ENCODE measurements around the gene STK11. TPM values are rescaled to one million over a fixed set of nuclear protein-coding genes. Genes with fewer than 3 reads are reported as not detected.

STK11 gene
- total RNA-seq, 4 donors from 2014 or later: 74.0 to 106 (median 78.4) TPM

DNA sequence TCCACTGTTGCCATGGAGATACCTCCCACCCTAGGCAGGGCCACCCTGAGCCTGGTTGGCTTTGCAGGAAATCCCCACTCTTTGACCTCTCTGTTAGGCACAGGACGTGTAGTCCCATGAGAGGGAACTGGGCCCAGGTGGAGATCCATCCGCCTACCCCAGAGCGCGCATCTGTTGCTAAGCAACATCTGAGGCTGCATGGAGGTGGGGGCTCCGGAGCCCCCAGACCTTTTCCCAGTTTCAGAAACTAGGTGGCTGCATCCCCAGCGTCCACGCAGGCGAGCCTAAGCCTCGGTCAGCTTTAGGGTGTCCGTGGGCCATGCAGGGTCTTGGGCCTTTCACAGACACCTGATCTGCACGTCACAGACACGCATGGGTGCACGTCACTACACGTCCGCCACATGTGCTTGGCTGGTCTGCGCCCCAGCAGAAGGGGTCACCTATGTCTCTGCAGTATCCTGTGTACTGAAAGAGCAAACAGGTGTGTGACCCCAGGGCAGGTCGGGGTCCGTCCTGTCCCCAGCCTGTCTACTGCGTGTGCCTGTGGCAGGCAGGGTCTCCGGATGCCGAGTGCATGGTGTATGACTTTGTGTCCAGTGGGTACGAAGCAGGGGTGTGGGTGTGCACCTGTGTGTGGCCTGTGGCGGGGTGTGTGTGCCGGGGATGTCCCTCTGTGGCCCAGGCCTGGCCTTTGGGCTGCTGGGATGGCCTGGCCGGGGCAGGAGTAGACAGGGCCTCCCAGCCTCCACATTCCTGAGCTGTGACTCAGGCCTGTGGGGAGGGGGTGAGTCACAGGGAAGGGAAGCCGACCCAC lies 59.4 kb downstream of the STK11 start:
- intact Hi-C loops (cut with DNase I; ENCODE audit: low total_unique reads): loop anchor here (5.0 kb wide), 1 partner anchor 163 kb away; the partner anchor contains the start of gene GPX4
- TF ChIP-seq, protein P1, sequence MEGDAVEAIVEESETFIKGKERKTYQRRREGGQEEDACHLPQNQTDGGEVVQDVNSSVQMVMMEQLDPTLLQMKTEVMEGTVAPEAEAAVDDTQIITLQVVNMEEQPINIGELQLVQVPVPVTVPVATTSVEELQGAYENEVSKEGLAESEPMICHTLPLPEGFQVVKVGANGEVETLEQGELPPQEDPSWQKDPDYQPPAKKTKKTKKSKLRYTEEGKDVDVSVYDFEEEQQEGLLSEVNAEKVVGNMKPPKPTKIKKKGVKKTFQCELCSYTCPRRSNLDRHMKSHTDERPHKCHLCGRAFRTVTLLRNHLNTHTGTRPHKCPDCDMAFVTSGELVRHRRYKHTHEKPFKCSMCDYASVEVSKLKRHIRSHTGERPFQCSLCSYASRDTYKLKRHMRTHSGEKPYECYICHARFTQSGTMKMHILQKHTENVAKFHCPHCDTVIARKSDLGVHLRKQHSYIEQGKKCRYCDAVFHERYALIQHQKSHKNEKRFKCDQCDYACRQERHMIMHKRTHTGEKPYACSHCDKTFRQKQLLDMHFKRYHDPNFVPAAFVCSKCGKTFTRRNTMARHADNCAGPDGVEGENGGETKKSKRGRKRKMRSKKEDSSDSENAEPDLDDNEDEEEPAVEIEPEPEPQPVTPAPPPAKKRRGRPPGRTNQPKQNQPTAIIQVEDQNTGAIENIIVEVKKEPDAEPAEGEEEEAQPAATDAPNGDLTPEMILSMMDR (IDR thresholded peaks at IDR 0.05): peak in 1 of 3 donors; percentile 34
- TF ChIP-seq POLR2A (IDR thresholded peaks at IDR 0.05): no peak
- peak in 1 of 2 donors; percentile 96 for DNase-seq (ENCODE audit: low spot score in 2 of 2)
- H3K4me3 ChIP-seq (ENCODE audit: low read depth, poor library complexity, severe bottlenecking): no peak overlapping the region
- WGBS, 2 donors: 56 to 61% methylated on average over 13 to 26 of the region's 26 CpGs

DNA sequence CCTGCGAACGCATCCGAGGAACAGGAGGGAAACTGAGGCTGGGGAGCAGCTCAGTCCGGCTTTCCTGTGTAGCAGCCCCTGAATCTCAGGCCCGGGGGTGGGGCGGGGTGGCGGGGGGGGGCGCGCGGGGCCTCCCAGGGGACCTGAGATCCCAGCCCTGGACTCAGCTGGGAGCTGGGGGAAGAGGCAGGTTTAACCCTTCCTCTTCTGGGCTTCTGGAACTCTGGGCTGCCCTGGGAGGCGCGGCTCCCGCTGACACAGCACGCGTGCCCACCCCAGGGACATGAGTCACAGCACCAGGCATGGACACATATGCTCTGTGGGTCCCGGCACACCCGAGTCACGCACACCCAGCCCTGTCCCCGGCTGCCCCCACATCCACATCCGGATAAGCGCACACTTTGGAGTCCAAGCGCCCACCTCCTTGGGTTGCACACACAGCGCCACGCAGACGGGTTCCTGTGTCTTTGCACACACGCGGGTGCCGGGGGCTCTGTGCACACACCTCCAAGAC lies 60.1 kb downstream of the STK11 start:
- no peak for TF ChIP-seq POLR2A (IDR thresholded peaks at IDR 0.05)
- TF ChIP-seq, protein P1 (IDR thresholded peaks at IDR 0.05): no peak
- 3 to 16% methylated on average over 10 to 19 of the region's 28 CpGs for WGBS, 2 donors
- peak in 1 of 2 donors; percentile 97 for DNase-seq (ENCODE audit: low spot score in 2 of 2)
- intact Hi-C loops (cut with DNase I; ENCODE audit: low total_unique reads): loop anchor here (2.0 to 5.0 kb wide), 2 partner anchors 21 to 163 kb away; partner anchors contain the start of gene GPX4
- no peak overlapping the region for H3K4me3 ChIP-seq (ENCODE audit: low read depth, poor library complexity, severe bottlenecking)

DNA sequence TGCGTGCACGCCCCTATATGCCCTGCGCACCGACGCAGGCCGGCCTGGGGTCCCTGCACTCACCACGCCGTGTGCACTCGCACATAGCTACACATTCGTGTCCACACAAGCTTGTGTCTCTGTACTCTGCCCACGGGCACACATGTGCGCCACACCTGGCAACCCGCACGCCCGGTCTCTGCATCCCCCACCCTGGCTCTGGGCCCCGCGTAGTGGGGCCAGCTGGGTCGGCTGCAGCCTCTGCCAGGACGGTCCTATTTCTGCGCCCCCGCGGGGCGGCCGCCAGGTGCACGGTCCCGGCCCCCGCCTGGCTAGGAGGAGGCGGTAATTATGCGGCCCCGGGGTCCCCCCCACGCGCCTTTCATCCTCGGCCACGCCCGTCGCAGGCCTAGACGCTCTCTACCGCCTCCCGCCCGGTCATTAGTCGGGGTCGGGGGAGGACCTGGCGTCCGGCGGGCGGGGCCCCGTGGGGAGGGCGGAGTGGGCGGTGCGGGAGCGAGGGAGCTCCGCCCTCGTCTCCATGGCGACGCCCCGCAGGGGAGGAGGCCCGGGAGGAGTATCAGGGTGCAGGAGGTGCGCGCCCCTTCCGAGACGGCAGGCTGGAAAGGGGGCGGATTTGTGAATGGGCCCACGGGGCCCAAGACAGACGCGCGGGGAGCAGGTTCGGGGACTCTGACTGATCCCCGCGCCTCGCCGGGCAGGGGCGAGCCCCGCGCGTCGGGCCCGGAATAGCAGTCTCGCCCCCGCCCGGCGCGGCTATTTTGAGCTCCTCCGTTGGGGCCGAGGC lies 60.7 kb downstream of the STK11 start:
- intact Hi-C loops (cut with DNase I; ENCODE audit: low total_unique reads): loop anchor here (2.0 to 5.0 kb wide), 2 partner anchors 22 to 164 kb away; partner anchors contain the start of gene GPX4
- peak in 1 of 2 donors; percentile 96 for DNase-seq (ENCODE audit: low spot score in 2 of 2)
- H3K4me3 ChIP-seq (ENCODE audit: low read depth, poor library complexity, severe bottlenecking): no peak overlapping the region
- WGBS, 2 donors: 2% methylated on average over 46 to 49 of the region's 84 CpGs
- TF ChIP-seq POLR2A (IDR thresholded peaks at IDR 0.05): no peak
- TF ChIP-seq, protein P1 (IDR thresholded peaks at IDR 0.05): no peak

DNA sequence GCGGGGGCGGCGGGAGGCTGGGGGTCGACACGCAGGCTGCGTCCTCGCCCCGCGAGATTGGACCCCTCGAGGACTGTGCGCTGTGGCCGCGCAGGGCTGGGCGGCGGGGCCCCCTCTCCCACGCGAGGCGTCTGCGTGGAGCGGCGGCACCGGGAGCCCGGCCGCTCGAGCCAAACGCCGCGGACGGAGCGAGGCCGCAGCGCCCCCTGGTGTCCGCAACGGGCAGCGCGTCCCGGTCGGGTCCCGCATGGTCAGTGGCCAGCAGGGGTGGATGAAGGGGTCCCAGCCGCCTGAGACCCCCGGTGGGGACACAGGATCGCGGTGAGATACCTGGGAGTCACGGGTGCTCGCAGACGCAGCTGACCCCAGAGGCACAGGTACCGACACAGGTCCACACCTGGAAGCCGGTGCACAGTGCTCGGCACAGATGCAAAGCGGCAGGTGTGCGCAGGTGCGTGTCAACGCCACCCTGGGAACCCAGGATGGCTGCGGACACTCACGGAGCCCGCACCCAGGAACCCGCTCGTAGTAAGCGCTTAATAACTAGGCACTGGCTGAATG lies 61.4 kb downstream of the STK11 start:
- WGBS, 2 donors: 0 to 1% methylated on average over 30 to 47 of the region's 59 CpGs
- peak in 1 of 2 donors; percentile 96 for DNase-seq (ENCODE audit: low spot score in 2 of 2)
- no peak overlapping the region for H3K4me3 ChIP-seq (ENCODE audit: low read depth, poor library complexity, severe bottlenecking)
- intact Hi-C loops (cut with DNase I; ENCODE audit: low total_unique reads): loop anchor here (2.0 to 5.0 kb wide), 2 partner anchors 22 to 165 kb away; partner anchors contain the start of gene GPX4
- TF ChIP-seq, protein P1 (IDR thresholded peaks at IDR 0.05): peak in 1 of 3 donors; percentile 94
- TF ChIP-seq POLR2A (IDR thresholded peaks at IDR 0.05): no peak

DNA sequence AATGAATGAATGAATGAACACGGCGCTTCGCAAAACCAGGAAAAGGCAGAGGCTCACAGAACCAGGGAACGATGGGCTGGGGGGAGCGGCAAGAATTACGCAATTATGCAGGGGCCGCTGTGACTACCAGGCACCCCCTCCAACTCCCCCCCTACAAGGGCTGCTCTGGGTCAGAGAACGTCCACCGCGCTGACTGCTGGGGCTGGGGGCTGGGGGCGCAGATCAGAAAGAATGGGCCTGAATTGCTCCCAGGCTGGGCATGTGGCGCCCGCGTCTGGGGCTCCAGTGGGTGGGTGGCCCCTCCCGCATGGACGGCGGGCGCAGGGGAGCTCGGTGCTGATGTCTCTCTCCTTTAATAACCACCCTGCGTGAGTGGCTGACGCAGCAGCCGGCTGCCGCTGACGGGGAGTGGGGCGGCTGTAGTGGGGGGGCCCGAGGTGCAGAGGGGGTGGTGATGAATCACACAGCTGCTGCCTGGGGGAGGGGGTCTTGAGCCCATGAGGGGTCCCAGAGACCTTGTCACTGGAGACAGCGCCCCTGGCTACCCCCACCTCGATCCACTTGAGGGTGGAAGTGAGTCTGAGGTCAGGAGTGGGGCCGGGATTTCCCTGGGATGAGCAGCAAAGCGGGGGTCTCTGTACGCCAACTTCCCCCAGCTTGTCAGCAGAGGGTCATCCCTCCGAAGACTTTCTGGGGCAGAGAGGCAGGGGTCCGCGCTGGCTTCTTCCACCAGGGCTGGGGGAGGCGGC lies 62.1 kb downstream of the STK11 start:
- WGBS, 2 donors: 24 to 25% methylated on average over 32 to 35 of the region's 35 CpGs
- intact Hi-C loops (cut with DNase I; ENCODE audit: low total_unique reads): loop anchor here (2.0 to 5.0 kb wide), 2 partner anchors 23 to 165 kb away; partner anchors contain the start of gene GPX4
- TF ChIP-seq, protein P1 (IDR thresholded peaks at IDR 0.05): no peak
- TF ChIP-seq POLR2A (IDR thresholded peaks at IDR 0.05): no peak

More for the DNA sequence above, 62.1 kb downstream of the STK11 start:
- H3K4me3 ChIP-seq (ENCODE audit: low read depth, poor library complexity, severe bottlenecking): no peak overlapping the region
- DNase-seq (ENCODE audit: low spot score in 2 of 2): peak in 1 of 2 donors; percentile 90

Data from lower leg skin (tissue), 4 donors.